NAMALWA (cell line): ENCODE data around the gene CHAD.
"Not testable (repeated sequence)": the region's sequence is repeated elsewhere in the genome, so short reads cannot be mapped to it uniquely, and the experiment has no call there.

Experiments
- DNase-seq: peaks from one replicate; pipeline ENCODE4 v3.0.0-alpha.2; 2015; ENCODE audit warnings: low spot score

The CHAD gene

GRCh38 chr17:50475362-50475761 is 6.7 kb upstream of the CHAD start:
- DNase-seq: no peak

GRCh38 chr17:50474523-50474922 is 5.8 kb upstream of the CHAD start:
- DNase-seq: no peak

GRCh38 chr17:50473901-50474300 is 5.2 kb upstream of the CHAD start:
- DNase-seq: no peak

GRCh38 chr17:50472761-50473161 is 4.1 kb upstream of the CHAD start:
- DNase-seq: not testable (repeated sequence)

DNA sequence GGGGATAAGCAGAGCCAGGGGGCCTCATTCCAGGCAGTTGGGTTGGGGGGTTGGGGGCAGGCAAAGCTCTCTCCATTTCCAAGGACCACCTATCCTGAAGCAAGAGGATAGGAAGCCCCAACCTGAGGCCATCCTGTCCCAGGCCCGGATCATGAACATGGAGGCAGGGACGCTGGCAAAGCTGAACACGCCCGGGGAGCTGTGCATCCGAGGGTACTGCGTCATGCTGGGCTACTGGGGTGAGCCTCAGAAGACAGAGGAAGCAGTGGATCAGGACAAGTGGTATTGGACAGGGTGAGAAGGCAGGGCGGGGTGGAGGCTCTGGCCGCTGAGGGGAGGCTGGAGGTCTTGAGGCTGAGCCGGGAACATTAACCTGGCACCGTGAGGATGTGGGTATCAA is 3.6 kb upstream of the CHAD start:
- no peak for DNase-seq

DNA sequence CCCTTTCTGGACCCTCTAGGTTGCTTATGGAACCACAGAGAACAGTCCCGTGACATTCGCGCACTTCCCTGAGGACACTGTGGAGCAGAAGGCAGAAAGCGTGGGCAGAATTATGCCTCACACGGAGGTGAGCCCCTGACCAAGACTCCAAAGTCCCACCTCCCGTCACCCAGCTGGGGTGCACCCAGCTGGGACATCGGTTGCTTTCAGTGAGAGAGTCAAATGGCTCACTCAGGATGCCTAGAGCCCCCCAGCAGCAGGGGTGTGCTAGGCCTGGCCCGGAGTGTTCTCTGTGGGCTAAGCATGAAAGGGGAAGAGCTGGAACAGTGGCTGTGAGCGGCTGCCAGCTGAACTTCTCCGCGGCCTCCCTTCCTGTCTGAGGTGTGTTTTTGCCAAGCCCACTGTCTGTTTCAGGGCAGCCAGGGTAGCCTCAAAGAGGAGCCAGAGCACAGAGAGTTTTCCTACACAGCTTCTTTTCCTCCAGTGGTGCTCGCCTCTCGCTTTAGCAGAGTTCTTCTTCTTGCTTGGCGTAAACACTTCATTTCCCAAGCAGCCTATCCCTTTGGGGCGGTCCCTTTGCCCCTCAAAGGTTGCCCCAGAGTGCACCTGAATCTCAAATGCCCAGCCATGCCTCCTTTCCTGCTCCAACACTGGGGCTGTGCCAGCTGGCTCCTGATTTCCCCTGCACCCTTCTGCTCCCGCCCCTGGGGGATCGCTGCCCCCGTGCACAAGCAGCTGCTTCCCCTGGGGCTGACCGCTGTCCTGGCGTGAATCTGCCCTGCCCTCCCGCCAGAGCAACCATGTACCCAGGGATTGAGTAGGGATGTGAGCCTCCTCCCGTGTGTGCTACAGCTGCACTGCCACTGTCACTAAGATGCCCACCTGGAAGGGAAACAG is 2.6 kb upstream of the CHAD start:
- no peak for DNase-seq

GRCh38 chr17:50470426-50470825 is 1.7 kb upstream of the CHAD start:
- DNase-seq: no peak

DNA sequence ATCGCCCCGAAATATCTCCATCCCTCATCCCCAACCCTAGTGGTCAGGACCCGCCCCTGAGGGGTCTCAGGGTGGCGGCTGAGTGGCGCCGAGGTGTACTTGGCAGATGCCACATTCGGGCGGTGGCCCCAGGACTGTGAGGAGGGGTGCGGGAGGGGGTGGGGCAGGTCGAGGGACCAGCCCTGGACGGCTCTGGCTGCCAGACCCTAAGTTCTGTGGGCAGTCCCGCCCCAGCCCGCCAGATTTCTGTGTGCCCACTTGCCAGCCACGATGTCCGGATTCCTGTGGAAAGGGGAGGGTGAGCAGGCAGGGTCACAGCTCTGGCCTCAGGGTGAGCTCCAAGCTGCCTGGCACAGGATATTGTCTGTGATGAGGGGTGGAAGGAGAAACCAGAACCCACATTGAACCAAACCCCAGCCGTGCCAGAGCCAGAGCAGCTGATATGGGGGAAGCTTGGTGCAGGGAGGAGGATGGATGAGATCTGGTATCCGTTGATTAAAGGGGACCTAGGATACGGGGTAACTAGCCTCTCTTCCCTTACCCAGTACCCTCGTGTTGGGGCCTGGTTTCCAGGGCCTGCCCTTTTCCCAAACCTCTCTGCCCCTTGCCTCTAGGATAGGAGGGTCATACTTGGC is 1.1 kb upstream of the CHAD start:
- DNase-seq: no peak

- DNase-seq: no peak
Measured at GRCh38 chr17:50469208-50469605, 527 bp upstream of the CHAD start.

- DNase-seq: no peak
Measured at GRCh38 chr17:50467855-50468303, 801 bp downstream of the CHAD start.

GRCh38 chr17:50467114-50467854 is 1.4 kb downstream of the CHAD start:
- DNase-seq: no peak

DNA sequence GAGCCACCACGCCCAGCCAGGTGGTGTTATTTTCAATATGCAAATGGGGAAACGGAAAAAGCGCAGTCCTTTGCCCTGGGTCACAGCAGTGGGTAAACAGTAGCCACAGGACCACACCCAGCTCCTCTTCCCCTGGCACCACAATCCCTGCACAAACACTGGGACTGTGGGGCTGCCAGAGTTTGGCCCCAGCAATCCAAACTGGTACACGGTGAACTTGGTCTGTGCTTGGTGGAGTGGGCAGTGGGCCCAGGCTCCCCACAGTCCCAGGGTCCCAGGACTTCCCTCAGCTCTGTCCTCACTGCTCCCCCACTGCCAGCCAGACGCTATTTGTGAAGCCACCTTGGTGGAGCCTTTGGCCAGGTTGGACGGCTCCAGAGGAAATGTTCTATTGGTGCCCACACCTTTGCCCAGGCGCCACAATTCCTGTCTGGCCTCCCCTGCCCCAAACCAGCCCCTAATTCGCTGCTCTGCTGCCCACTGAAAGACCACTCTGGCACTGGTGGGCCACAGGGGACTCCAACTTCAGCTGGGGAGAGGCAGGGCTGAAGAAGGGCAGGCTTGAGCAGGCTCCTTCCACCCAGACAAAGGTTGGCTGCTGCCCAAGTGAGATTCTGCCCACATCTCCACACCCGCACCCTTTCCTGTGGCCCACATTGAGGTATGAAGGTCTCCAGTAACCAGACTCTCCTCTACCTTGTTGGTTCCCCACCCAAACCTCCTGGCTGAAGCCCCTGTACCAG is 2.1 kb downstream of the CHAD start:
- peak; percentile 27 for DNase-seq

DNA sequence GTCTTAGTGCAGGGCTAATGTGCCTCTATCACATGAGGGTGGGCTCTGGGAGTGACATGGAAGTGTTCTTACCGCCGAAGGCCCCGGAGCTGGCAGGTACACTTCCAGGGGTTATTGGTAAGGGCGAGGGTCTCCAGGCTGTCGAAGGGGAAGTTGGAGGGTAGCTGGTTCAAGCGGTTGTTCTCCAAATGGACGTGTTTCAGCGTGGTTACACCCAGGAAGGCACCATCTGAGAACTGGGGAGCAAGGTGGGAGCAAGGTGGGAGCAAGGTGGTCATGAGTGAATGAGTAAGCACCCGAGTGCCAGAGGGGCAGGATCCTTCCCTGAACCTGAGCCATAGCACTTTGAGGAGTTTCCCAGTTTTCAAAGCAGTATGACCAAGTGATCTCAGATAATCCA is 3.0 kb downstream of the CHAD start:
- no peak for DNase-seq

- no peak for DNase-seq
Measured at GRCh38 chr17:50465171-50465570, 3.5 kb downstream of the CHAD start.

DNA sequence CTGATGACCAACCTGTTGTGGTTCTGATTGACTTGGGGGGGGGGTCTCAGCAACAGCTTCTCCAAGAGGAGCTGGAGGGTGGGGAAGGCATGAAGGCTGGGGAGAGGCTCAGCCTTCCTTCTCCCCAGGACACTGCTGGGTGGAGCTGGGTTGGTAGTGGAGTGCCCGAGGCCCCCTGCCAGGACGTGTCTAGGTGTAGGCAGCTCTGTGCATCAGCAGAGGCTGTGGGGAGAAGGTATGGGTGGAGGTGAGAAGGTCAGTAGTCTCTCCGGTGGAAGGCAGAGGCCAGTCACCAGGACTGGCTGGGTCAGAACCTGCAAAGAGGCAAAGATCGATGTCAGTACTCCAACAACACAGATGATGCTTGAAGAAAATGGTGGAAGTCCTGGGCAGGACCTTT is 3.9 kb downstream of the CHAD start:
- DNase-seq: no peak

DNA sequence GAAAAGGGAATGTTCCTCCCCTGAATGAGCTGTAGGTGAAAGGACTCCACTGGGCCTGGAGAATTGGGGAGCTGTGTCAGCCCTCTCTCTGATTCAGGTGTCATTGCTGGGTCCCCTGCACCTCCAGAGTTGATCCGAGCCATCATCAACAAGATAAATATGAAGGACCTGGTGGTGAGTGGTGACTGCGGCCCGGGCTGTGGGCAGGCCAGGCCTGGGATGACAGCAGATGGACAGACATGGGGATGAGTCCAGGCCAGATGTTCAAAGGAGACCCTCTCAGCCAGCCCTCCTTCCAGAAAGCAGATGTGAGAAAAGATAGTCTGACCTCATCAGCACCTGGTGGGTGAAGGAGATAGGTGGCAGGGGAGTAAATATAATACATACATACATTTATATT is 4.6 kb downstream of the CHAD start:
- DNase-seq: no peak

- DNase-seq: no peak
Measured at GRCh38 chr17:50462446-50462845, 6.2 kb downstream of the CHAD start.

DNA sequence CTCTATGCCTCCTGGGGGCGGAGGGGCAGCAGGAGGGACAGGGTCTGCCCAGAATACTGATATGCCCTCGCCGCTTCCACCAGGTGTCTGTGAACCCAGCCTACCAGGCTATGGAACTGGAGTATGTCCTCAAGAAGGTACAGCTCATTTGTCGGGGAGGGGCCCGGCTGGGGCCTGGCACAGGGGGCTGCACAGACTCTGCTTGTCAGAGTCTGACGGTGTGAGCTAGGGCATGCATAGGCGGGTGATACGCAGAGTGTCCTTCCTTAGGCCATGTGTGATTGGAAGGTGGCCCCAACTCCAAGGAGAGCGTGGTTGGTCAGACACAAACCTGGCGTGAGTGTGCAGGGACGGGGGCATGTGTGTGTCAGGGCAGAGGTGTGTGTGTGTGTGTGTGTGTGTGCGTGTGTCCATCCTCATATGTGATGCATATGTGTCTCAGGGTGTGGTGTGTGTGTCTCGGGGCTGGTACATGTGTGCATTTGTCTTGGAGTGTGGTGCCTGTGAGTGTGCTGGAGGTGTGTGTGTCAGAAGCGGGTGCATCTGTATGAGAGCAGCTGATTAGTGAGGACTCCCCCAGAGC is 7.0 kb downstream of the CHAD start:
- no peak for DNase-seq

DNA sequence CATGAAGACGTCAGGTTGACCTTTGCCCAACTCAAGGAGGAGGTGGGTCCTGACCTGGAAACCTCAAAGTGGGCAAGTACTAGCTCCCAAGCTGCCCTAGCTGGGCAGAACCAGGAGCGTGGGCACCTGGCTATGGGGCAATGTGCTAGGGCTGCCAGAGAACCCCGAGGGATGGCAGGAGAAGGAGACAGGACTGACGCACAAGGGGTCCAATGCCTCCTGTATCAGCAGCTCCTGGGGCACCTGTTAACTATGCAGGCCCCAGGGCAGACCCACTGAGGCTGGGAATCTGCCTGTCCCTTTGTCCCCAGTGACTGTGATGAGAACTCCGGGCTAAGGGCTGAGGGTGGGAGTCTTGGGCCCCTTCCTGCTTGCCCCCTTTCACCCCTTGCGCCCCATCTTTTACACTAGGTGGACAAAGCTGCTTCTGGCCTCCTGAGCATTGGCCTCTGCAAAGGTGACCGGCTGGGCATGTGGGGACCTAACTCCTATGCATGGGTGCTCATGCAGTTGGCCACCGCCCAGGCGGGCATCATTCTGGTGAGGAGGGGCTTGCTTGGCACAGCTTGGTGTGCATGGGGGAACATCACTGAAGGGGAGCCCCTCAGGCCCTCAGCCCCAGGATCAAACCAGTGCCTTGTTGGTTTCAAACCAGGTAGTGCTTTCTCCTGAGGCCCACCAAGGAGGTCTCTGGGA is 7.7 kb downstream of the CHAD start:
- DNase-seq: no peak

DNA sequence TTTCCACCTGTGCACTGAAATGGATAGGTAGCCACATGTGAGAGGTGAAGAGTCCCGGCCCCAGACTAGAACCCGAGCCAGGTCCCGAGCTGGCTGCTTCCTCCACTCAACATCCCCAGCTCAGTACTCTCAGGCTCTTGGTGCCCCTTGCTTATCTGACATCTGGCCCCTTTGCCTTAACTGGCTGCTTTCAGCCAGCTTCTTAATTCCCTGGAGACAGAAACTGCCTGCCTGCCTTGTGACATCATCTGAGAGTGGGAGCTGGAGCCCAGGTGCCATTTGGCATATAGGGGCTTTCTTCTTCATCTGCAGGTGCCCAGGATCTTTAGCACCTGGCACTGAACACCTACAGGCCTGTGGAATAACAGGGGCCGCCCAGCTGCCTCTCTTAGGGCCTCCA is 8.9 kb downstream of the CHAD start:
- DNase-seq: peak; percentile 61
